Thoracic aorta (tissue), 2 donors: ENCODE measurements around the gene NEFH. TPM values are rescaled to one million over a fixed set of nuclear protein-coding genes. Genes with fewer than 3 reads are reported as not detected.

Experiments
- ATAC-seq: fragments of 150-250 bp; one replicate; pipeline ENCODE4 v1.8.0; 2017; ENCODE audit warnings: low read depth; ENCODE audit not compliant: insufficient number of reproducible peaks, low FRiP score
- DNase-seq: peaks from one replicate; pipeline ENCODE4 v3.0.0-alpha.2; 2020; ENCODE audit warnings: low spot score
- H3K27ac ChIP-seq, 2 donors: fragments of 200-600 bp; sonication (generic); 1 replicate in 1 of 2; 2 replicates in 1 of 2; pipeline ENCODE4 v1.5.1; 2016; ENCODE audit warnings: mild to moderate bottlenecking in 2 of 2, moderate library complexity in 2 of 2
- H3K27me3 ChIP-seq: fragments of 200-600 bp; sonication (generic); replicated peaks from 2 replicates; pipeline ENCODE4 v1.6.0; 2016; ENCODE audit warnings: mild to moderate bottlenecking; ENCODE audit not compliant: insufficient read depth
- H3K36me3 ChIP-seq: fragments of 200-600 bp; sonication (generic); one replicate; pipeline ENCODE4 v1.5.1; 2016
- H3K4me1 ChIP-seq, 2 donors: fragments of 200-600 bp; sonication (generic); 1 replicate in 1 of 2; 2 replicates in 1 of 2; pipeline versions ENCODE4 v1.5.1 to v1.6.0; 2016; ENCODE audit warnings: low read depth in 2 of 2, mild to moderate bottlenecking in 1 of 2; ENCODE audit not compliant: control insufficient read depth in 1 of 2
- H3K4me3 ChIP-seq: fragments of 200-600 bp; sonication (generic); 2 replicates; pipeline ENCODE4 v1.5.1; 2016; ENCODE audit warnings: mild to moderate bottlenecking
- H3K9me3 ChIP-seq: fragments of 200-600 bp; sonication (generic); 2 replicates; pipeline ENCODE4 v1.5.1; 2016
- CTCF ChIP-seq: fragments of 200-600 bp; sonication (generic); IDR thresholded peaks from one replicate; pipeline ENCODE4 v1.5.1; 2019; ENCODE audit warnings: antibody characterized with exemption
- total RNA-seq, 2 donors: library from RNA; depleted of rRNA; stranded (reverse); fragments of >200 nt; gene quantifications; one replicate each; pipeline versions ENCODE4 v1.1.0 to v1.2.3, GENCODE V29; 2016

Gene NEFH
- total RNA-seq, 2 donors from 2014 or later, result 0.14 to 0.85 TPM

GRCh38 chr22:29520851-29521250 lies 40.8 kb downstream of the NEFH start:
- TF ChIP-seq CTCF, result no peak
- no peak for DNase-seq
- no peak for ATAC-seq
- Histone ChIP-seq H3K4me1 (no peaks in the 10 kb centered on the region), H3K4me3 (no peak overlapping the region), H3K36me3 (peaks cover 70% of the 10 kb centered on the region), H3K27me3 (no peaks in the 10 kb centered on the region), H3K9me3 (no peaks in the 10 kb centered on the region), H3K27ac (no peak overlapping the region)

- TF ChIP-seq CTCF, result no peak
- H3K9me3 ChIP-seq, result no peaks in the 10 kb centered on the region
- H3K36me3 ChIP-seq, result peaks cover 69% of the 10 kb centered on the region
- DNase-seq (no peak), ATAC-seq (no peak)
- no peak overlapping the region for H3K27ac ChIP-seq
- no peak overlapping the region for H3K4me3 ChIP-seq
- no peaks in the 10 kb centered on the region for H3K4me1 ChIP-seq
- H3K27me3 ChIP-seq, result no peaks in the 10 kb centered on the region
These were observed 41.5 kb downstream of the NEFH start for GRCh38 chr22:29521526-29521925.

GRCh38 chr22:29523761-29524160 lies 43.7 kb downstream of the NEFH start:
- no peaks in the 10 kb centered on the region for H3K9me3 ChIP-seq
- H3K4me1 ChIP-seq, result no peaks in the 10 kb centered on the region
- peaks cover 69% of the 10 kb centered on the region for H3K36me3 ChIP-seq
- DNase-seq, result no peak
- H3K27ac ChIP-seq, result no peak overlapping the region
- TF ChIP-seq CTCF, result no peak
- no peak overlapping the region for H3K4me3 ChIP-seq
- H3K27me3 ChIP-seq, result no peaks in the 10 kb centered on the region
- ATAC-seq, result no peak

- no peaks in the 10 kb centered on the region for H3K9me3 ChIP-seq
- H3K27ac ChIP-seq, result no peak overlapping the region
- no peak for DNase-seq
- no peaks in the 10 kb centered on the region for H3K27me3 ChIP-seq
- no peaks in the 10 kb centered on the region for H3K4me1 ChIP-seq
- no peak for TF ChIP-seq CTCF
- no peak overlapping the region for H3K4me3 ChIP-seq
- peaks cover 69% of the 10 kb centered on the region for H3K36me3 ChIP-seq
- ATAC-seq, result no peak
These were observed 44.6 kb downstream of the NEFH start for GRCh38 chr22:29524442-29525191.

GRCh38 chr22:29528144-29528543 lies 48.1 kb downstream of the NEFH start:
- Histone ChIP-seq H3K4me1 (no peaks in the 10 kb centered on the region), H3K27me3 (no peaks in the 10 kb centered on the region), H3K4me3 (no peak overlapping the region), H3K27ac (no peak overlapping the region), H3K9me3 (no peaks in the 10 kb centered on the region), H3K36me3 (peaks cover 73% of the 10 kb centered on the region)
- ATAC-seq, result no peak
- TF ChIP-seq CTCF, result no peak
- DNase-seq, result no peak
